ENCODE data around the gene FUT6. TPM values are rescaled to one million over a fixed set of nuclear protein-coding genes. Genes with fewer than 3 reads are reported as not detected.
A peak's percentile ranks its signal among the peaks of the same experiment; 100 is the strongest.

FUT6 gene
- total and polyA plus RNA-seq, 4 donors = 2.6 to 14.0 (median 7.3) TPM

- no peak for DNase-seq (ENCODE audit: low spot score)
- H3K4me3 ChIP-seq (ENCODE audit: low read depth in 1 of 3, low read length in 3 of 3) = no peak overlapping the region
- H3K27me3 ChIP-seq (ENCODE audit: control insufficient read depth in 4 of 4, insufficient read depth in 4 of 4, low read length in 3 of 4) = no peaks in the 10 kb centered on the region
- 94% methylated on average over 9 of the region's 9 CpGs for WGBS
- no peaks in the 10 kb centered on the region for H3K9me3 ChIP-seq (ENCODE audit: control insufficient read depth in 4 of 4, low read length in 3 of 4)
- H3K4me1 ChIP-seq (ENCODE audit: control insufficient read depth in 4 of 4, insufficient read depth in 4 of 4, low read length in 3 of 4) = peaks cover 6 to 24% (median 17%) of the 10 kb centered on the region in 4 donors
- TF ChIP-seq EGR1 (IDR thresholded peaks at IDR 0.05; ENCODE audit: low read depth in 2 of 2) (no peak), CTCF (IDR thresholded peaks at IDR 0.05; ENCODE audit: low read depth, low read length, missing input control) (no peak), TAF1 (conservative IDR thresholded peaks at IDR 0.05) (no peak), ATF3 (IDR thresholded peaks at IDR 0.05) (no peak), MAX (IDR thresholded peaks at IDR 0.05) (no peak), YY1 (IDR thresholded peaks at IDR 0.05) (no peak), REST (IDR thresholded peaks at IDR 0.05) (no peak), FOXA1 (IDR thresholded peaks at IDR 0.05) (no peak), RXRA (IDR thresholded peaks at IDR 0.05) (no peak), FOXA2 (IDR thresholded peaks at IDR 0.05) (no peak), RAD21 (IDR thresholded peaks at IDR 0.05) (no peak), HNF4G (IDR thresholded peaks at IDR 0.05) (no peak), HNF4A (conservative IDR thresholded peaks at IDR 0.05) (no peak), NR2F2 (IDR thresholded peaks at IDR 0.05) (no peak)
- H3K27ac ChIP-seq (ENCODE audit: low read depth in 1 of 2, low read length in 2 of 2) = no peak overlapping the region
- H3K9ac ChIP-seq (ENCODE audit: low read depth in 1 of 2, low read length in 2 of 2) = no peak overlapping the region
- H3K36me3 ChIP-seq (ENCODE audit: control insufficient read depth in 4 of 4, insufficient read depth in 3 of 4, low read depth in 1 of 4, low read length in 3 of 4) = peaks cover 0 to 2% (median 0%) of the 10 kb centered on the region in 4 donors
These were observed 8.3 kb downstream of the FUT6 start for GRCh38 chr19:5831159-5831558.

GRCh38 chr19:5829567-5830310, 9.8 kb downstream of the FUT6 start:
- no peak for DNase-seq (ENCODE audit: low spot score)
- TF ChIP-seq FOXA1 (IDR thresholded peaks at IDR 0.05) (no peak), RXRA (IDR thresholded peaks at IDR 0.05) (no peak), YY1 (IDR thresholded peaks at IDR 0.05) (no peak), TAF1 (conservative IDR thresholded peaks at IDR 0.05) (no peak), NR2F2 (IDR thresholded peaks at IDR 0.05) (no peak)
- no peak overlapping the region for H3K9ac ChIP-seq (ENCODE audit: low read depth in 1 of 2, low read length in 2 of 2)
- no peaks in the 10 kb centered on the region for H3K9me3 ChIP-seq (ENCODE audit: control insufficient read depth in 4 of 4, low read length in 3 of 4)
- peaks cover 6 to 24% (median 17%) of the 10 kb centered on the region in 4 donors for H3K4me1 ChIP-seq (ENCODE audit: control insufficient read depth in 4 of 4, insufficient read depth in 4 of 4, low read length in 3 of 4)
- H3K27ac ChIP-seq (ENCODE audit: low read depth in 1 of 2, low read length in 2 of 2) = peak overlapping the region; percentile 57 to 60
- H3K36me3 ChIP-seq (ENCODE audit: control insufficient read depth in 4 of 4, insufficient read depth in 3 of 4, low read depth in 1 of 4, low read length in 3 of 4) = peaks cover 0 to 2% (median 0%) of the 10 kb centered on the region in 4 donors
- H3K27me3 ChIP-seq (ENCODE audit: control insufficient read depth in 4 of 4, insufficient read depth in 4 of 4, low read length in 3 of 4) = no peaks in the 10 kb centered on the region
- no peak overlapping the region for H3K4me3 ChIP-seq (ENCODE audit: low read depth in 1 of 3, low read length in 3 of 3)
- WGBS = 84% methylated on average over 34 of the region's 34 CpGs

All from liver (tissue), 9 donors.